ENCODE measurements around the gene FOXL2NB.

GRCh38 chr3:138995706-138996105 is 48.7 kb downstream of the FOXL2NB start:
- TF ChIP-seq CTCF (IDR thresholded peaks at IDR 0.05) = no peak
- TF ChIP-seq ZFX (IDR thresholded peaks at IDR 0.05; ENCODE audit: borderline replicate concordance) = no peak

All from 22Rv1 (cell line).